GM18868 (cell line): Measurements from ENCODE around the gene WDR4.
"Not testable (repeated sequence)": the region's sequence is repeated elsewhere in the genome, so short reads cannot be mapped to it uniquely, and the experiment has no call there.

ENCODE experiments used
- ATAC-seq: cut with Tn5 transposase; IDR thresholded peaks from one replicate; pipeline ENCODE4 v1.9.1; 2021; ENCODE audit warnings: mild to moderate bottlenecking, moderate library complexity; ENCODE audit not compliant: unreplicated experiment

WDR4 gene

GRCh38 chr21:42878993-42879787 lies at the start of gene WDR4:
Gene WDR4 (minus strand): TSS chr21:42879539. CDS start chr21:42879495, 44 bp downstream.
- peak; percentile 83 for ATAC-seq

- ATAC-seq: not testable (repeated sequence)
Observed at GRCh38 chr21:42927474-42928200, 48.3 kb upstream of the WDR4 start.

- no peak for ATAC-seq
Observed at GRCh38 chr21:42925114-42925926, 46.0 kb upstream of the WDR4 start, which contains the start of gene ERVH48-1. Gene ERVH48-1 (minus strand): TSS chr21:42925630. CDS start chr21:42919006, 6,624 bp downstream.

- no peak for ATAC-seq
Observed at GRCh38 chr21:42924433-42924751, 45.1 kb upstream of the WDR4 start.

GRCh38 chr21:42923553-42924432 lies 44.5 kb upstream of the WDR4 start:
- ATAC-seq: no peak

GRCh38 chr21:42922918-42923317 lies 43.6 kb upstream of the WDR4 start:
- no peak for ATAC-seq

GRCh38 chr21:42921927-42922326 lies 42.6 kb upstream of the WDR4 start:
- ATAC-seq: no peak

GRCh38 chr21:42918291-42918690 lies 39.0 kb upstream of the WDR4 start:
- ATAC-seq: no peak

- no peak for ATAC-seq
Observed at GRCh38 chr21:42913476-42913875, 34.1 kb upstream of the WDR4 start.

- ATAC-seq: not testable (repeated sequence)
Observed at GRCh38 chr21:42911920-42912319, 32.6 kb upstream of the WDR4 start.

GRCh38 chr21:42908484-42908883 lies 29.1 kb upstream of the WDR4 start:
- not testable (repeated sequence) for ATAC-seq

- no peak for ATAC-seq
Observed at GRCh38 chr21:42906233-42906632, 26.9 kb upstream of the WDR4 start.

GRCh38 chr21:42905195-42905594 lies 25.9 kb upstream of the WDR4 start:
- no peak for ATAC-seq

GRCh38 chr21:42903817-42904216 lies 24.5 kb upstream of the WDR4 start:
- ATAC-seq: no peak

- ATAC-seq: no peak
Observed at GRCh38 chr21:42900446-42900845, 21.1 kb upstream of the WDR4 start.

GRCh38 chr21:42892931-42893755 lies 13.8 kb upstream of the WDR4 start, which contains the start of gene NDUFV3:
Gene NDUFV3 (plus strand): TSS chr21:42893309. CDS start chr21:42893334, 25 bp downstream.
- ATAC-seq: peak; percentile 94

GRCh38 chr21:42892582-42892930 lies 13.2 kb upstream of the WDR4 start:
- no peak for ATAC-seq

GRCh38 chr21:42887326-42887725 lies 8.0 kb upstream of the WDR4 start:
- ATAC-seq: no peak

GRCh38 chr21:42883921-42884320 lies 4.6 kb upstream of the WDR4 start:
- no peak for ATAC-seq
